GM19240 (cell line): Measurements from ENCODE around the gene DNAH1.
"Not testable (repeated sequence)": the region's sequence is repeated elsewhere in the genome, so short reads cannot be mapped to it uniquely, and the experiment has no call there.

ENCODE experiments used
- DNase-seq: peaks from one replicate; pipeline ENCODE4 v3.0.0; 2011; ENCODE audit warnings: low spot score; ENCODE audit not compliant: insufficient read length

The DNAH1 gene

GRCh38 chr3:52315977-52316764, at the start of gene DNAH1:
DNAH1 (plus strand) TSS chr3:52316319; CDS start chr3:52322443, 6,124 bp downstream.
- no peak for DNase-seq

GRCh38 chr3:52268036-52268435, 48.1 kb upstream of the DNAH1 start:
- no peak for DNase-seq

- no peak for DNase-seq
Measured at GRCh38 chr3:52269776-52270175, 46.3 kb upstream of the DNAH1 start.

GRCh38 chr3:52270252-52270754, 45.8 kb upstream of the DNAH1 start:
- no peak for DNase-seq

GRCh38 chr3:52272172-52272571, 43.9 kb upstream of the DNAH1 start:
- DNase-seq: not testable (repeated sequence)

- DNase-seq: no peak
Measured at GRCh38 chr3:52272831-52273230, 43.3 kb upstream of the DNAH1 start.

- DNase-seq: not testable (repeated sequence)
Measured at GRCh38 chr3:52274781-52275180, 41.3 kb upstream of the DNAH1 start.

GRCh38 chr3:52277071-52277964, 38.8 kb upstream of the DNAH1 start:
- peak; percentile 38 for DNase-seq

- DNase-seq: no peak
Measured at GRCh38 chr3:52277972-52278509, 38.1 kb upstream of the DNAH1 start.

GRCh38 chr3:52278510-52279069, 37.5 kb upstream of the DNAH1 start, which contains the start of gene WDR82:
WDR82 (minus strand) TSS chr3:52278649; CDS start chr3:52278361, 288 bp downstream.
- DNase-seq: peak; percentile 93

- no peak for DNase-seq
Measured at GRCh38 chr3:52279596-52279995, 36.5 kb upstream of the DNAH1 start.

- DNase-seq: no peak
Measured at GRCh38 chr3:52280050-52280461, 36.1 kb upstream of the DNAH1 start.

GRCh38 chr3:52281981-52282801, 33.9 kb upstream of the DNAH1 start:
- DNase-seq: no peak

GRCh38 chr3:52283306-52283705, 32.8 kb upstream of the DNAH1 start:
- no peak for DNase-seq

GRCh38 chr3:52284051-52284450, 32.1 kb upstream of the DNAH1 start:
- DNase-seq: not testable (repeated sequence)

GRCh38 chr3:52286777-52287110, 29.4 kb upstream of the DNAH1 start:
- no peak for DNase-seq

GRCh38 chr3:52288674-52289073, 27.4 kb upstream of the DNAH1 start:
- no peak for DNase-seq

GRCh38 chr3:52289338-52289746, 26.8 kb upstream of the DNAH1 start:
- no peak for DNase-seq

GRCh38 chr3:52289747-52290595, 26.1 kb upstream of the DNAH1 start:
- no peak for DNase-seq
